ENCODE results near the gene DBR1.

DBR1 gene

GRCh38 chr3:138124706-138125355 is 49.9 kb downstream of the DBR1 start:
- H3K36me3 ChIP-seq (replicated peaks; ENCODE audit: low read depth, low read length): no peaks in the 10 kb centered on the region
- H3K79me2 ChIP-seq (ENCODE audit: low read length): no peaks in the 10 kb centered on the region
- no peak overlapping the region for H2AFZ ChIP-seq (ENCODE audit: low read depth, low read length)
- no peaks in the 10 kb centered on the region for H3K4me1 ChIP-seq (ENCODE audit: low read length)
- no peaks in the 10 kb centered on the region for H4K20me1 ChIP-seq (ENCODE audit: insufficient read depth, low read length)
- peaks cover 11% of the 10 kb centered on the region; the same call in 1 of the 2 replicates for H3K27me3 ChIP-seq (ENCODE audit: low read depth, low read length)
- no peaks in the 10 kb centered on the region for H3K9me3 ChIP-seq (ENCODE audit: insufficient read depth, low read length)
- H3K4me3 ChIP-seq (ENCODE audit: low read length): no peak overlapping the region
- no peak overlapping the region for H3K4me2 ChIP-seq (ENCODE audit: low read length)
- TF ChIP-seq CTCF (IDR thresholded peaks at IDR 0.05; ENCODE audit: low read depth, low read length) (no peak), EZH2phosphoT487 (IDR thresholded peaks at IDR 0.05; ENCODE audit: low read depth) (no peak)
- no peak overlapping the region for H3K27ac ChIP-seq (ENCODE audit: low read length)
- no peak overlapping the region for H3K9ac ChIP-seq (ENCODE audit: low read length)

- H3K9ac ChIP-seq (ENCODE audit: low read length): no peak overlapping the region
- no peaks in the 10 kb centered on the region for H4K20me1 ChIP-seq (ENCODE audit: insufficient read depth, low read length)
- H3K27ac ChIP-seq (ENCODE audit: low read length): no peak overlapping the region
- TF ChIP-seq EZH2phosphoT487 (IDR thresholded peaks at IDR 0.05; ENCODE audit: low read depth) (no peak), CTCF (IDR thresholded peaks at IDR 0.05; ENCODE audit: low read depth, low read length) (no peak)
- H3K4me3 ChIP-seq (ENCODE audit: low read length): no peak overlapping the region
- no peaks in the 10 kb centered on the region for H3K36me3 ChIP-seq (replicated peaks; ENCODE audit: low read depth, low read length)
- peaks cover 11% of the 10 kb centered on the region; the same call in 1 of the 2 replicates for H3K27me3 ChIP-seq (ENCODE audit: low read depth, low read length)
- H3K9me3 ChIP-seq (ENCODE audit: insufficient read depth, low read length): no peaks in the 10 kb centered on the region
- H3K79me2 ChIP-seq (ENCODE audit: low read length): no peaks in the 10 kb centered on the region
- no peaks in the 10 kb centered on the region for H3K4me1 ChIP-seq (ENCODE audit: low read length)
- no peak overlapping the region for H2AFZ ChIP-seq (ENCODE audit: low read depth, low read length)
- no peak overlapping the region for H3K4me2 ChIP-seq (ENCODE audit: low read length)
Measured at GRCh38 chr3:138124188-138124587, 50.5 kb downstream of the DBR1 start.

- no peak overlapping the region for H3K4me3 ChIP-seq (ENCODE audit: low read length)
Measured at GRCh38 chr3:138119423-138119766, 55.3 kb downstream of the DBR1 start.

More at GRCh38 chr3:138119423-138119766, 55.3 kb downstream of the DBR1 start:
- Histone ChIP-seq H3K27ac (ENCODE audit: low read length) (no peak overlapping the region), H2AFZ (ENCODE audit: low read depth, low read length) (no peak overlapping the region), H3K36me3 (replicated peaks; ENCODE audit: low read depth, low read length) (no peaks in the 10 kb centered on the region), H4K20me1 (ENCODE audit: insufficient read depth, low read length) (no peaks in the 10 kb centered on the region), H3K4me2 (ENCODE audit: low read length) (no peak overlapping the region), H3K79me2 (ENCODE audit: low read length) (no peaks in the 10 kb centered on the region), H3K9me3 (ENCODE audit: insufficient read depth, low read length) (no peaks in the 10 kb centered on the region), H3K9ac (ENCODE audit: low read length) (no peak overlapping the region), H3K4me1 (ENCODE audit: low read length) (no peaks in the 10 kb centered on the region), H3K27me3 (ENCODE audit: low read depth, low read length) (0 out of 2 replicates have a peak, but pooled peaks cover 7% of the 10 kb centered on the region)
- TF ChIP-seq CTCF (IDR thresholded peaks at IDR 0.05; ENCODE audit: low read depth, low read length): no peak
- TF ChIP-seq EZH2phosphoT487 (IDR thresholded peaks at IDR 0.05; ENCODE audit: low read depth): no peak
